Stimulated activated CD8-positive, alpha-beta memory T cell treated with anti-CD3 and anti-CD28 coated beads, Interleukin-12 subunit alpha, Interleukin-12 subunit beta, amount 100 ng/mL, for 4 hours (primary cell): ENCODE measurements around the gene CFAP97.
"Not testable (repeated sequence)": the region's sequence is repeated elsewhere in the genome, so short reads cannot be mapped to it uniquely, and the experiment has no call there.

Experiments
- DNase-seq: peaks from one replicate; pipeline ENCODE4 v3.0.0-alpha.2; 2020; ENCODE audit warnings: low read depth

Gene CFAP97

GRCh38 chr4:185141777-185142176 is 62.0 kb downstream of the CFAP97 start:
- DNase-seq: no peak

GRCh38 chr4:185139736-185140135 is 64.1 kb downstream of the CFAP97 start:
- no peak for DNase-seq

GRCh38 chr4:185138161-185138560 is 65.6 kb downstream of the CFAP97 start:
- DNase-seq: no peak

GRCh38 chr4:185137233-185137925 is 66.4 kb downstream of the CFAP97 start:
- DNase-seq: no peak

GRCh38 chr4:185134307-185134869 is 69.4 kb downstream of the CFAP97 start:
- no peak for DNase-seq

- no peak for DNase-seq
These were observed 75.3 kb downstream of the CFAP97 start for GRCh38 chr4:185128272-185129119.

GRCh38 chr4:185127021-185127925 is 76.5 kb downstream of the CFAP97 start:
- no peak for DNase-seq

- no peak for DNase-seq
These were observed 79.8 kb downstream of the CFAP97 start for GRCh38 chr4:185124006-185124405.

- no peak for DNase-seq
These were observed 81.0 kb downstream of the CFAP97 start for GRCh38 chr4:185122681-185123345.

- DNase-seq: no peak
These were observed 83.2 kb downstream of the CFAP97 start for GRCh38 chr4:185120631-185120946.

- no peak for DNase-seq
These were observed 83.7 kb downstream of the CFAP97 start for GRCh38 chr4:185119927-185120630.

GRCh38 chr4:185119467-185119866 is 84.3 kb downstream of the CFAP97 start:
- not testable (repeated sequence) for DNase-seq

GRCh38 chr4:185118876-185119275 is 84.9 kb downstream of the CFAP97 start:
- DNase-seq: no peak

- DNase-seq: no peak
These were observed 86.4 kb downstream of the CFAP97 start for GRCh38 chr4:185117300-185117934.

- DNase-seq: no peak
These were observed 88.0 kb downstream of the CFAP97 start for GRCh38 chr4:185115827-185116232.

- DNase-seq: no peak
These were observed 90.5 kb downstream of the CFAP97 start for GRCh38 chr4:185113340-185113739.

- DNase-seq: no peak
These were observed 91.7 kb downstream of the CFAP97 start for GRCh38 chr4:185112104-185112503.

GRCh38 chr4:185110375-185110823 is 93.4 kb downstream of the CFAP97 start:
- DNase-seq: no peak

- DNase-seq: no peak
These were observed 94.1 kb downstream of the CFAP97 start for GRCh38 chr4:185109736-185110135.
